SK-N-SH treated with all-trans-retinoic acid at 6 μM for 48 hours (cell line): Measurements from ENCODE around the gene MED15.

Experiments
- PATZ1 ChIP-seq: fragments of 250-450 bp; sonication (Bioruptor Pico); IDR thresholded peaks from 2 replicates; pipeline ENCODE4 v1.8.0; 2020; ENCODE audit warnings: mild to moderate bottlenecking, moderate library complexity, borderline replicate concordance
- SNAI2 ChIP-seq: fragments of 250-450 bp; sonication (Bioruptor Pico); IDR thresholded peaks from 2 replicates; pipeline ENCODE4 v1.5.0; 2020; ENCODE audit warnings: mild to moderate bottlenecking, moderate library complexity
- ZFP3 ChIP-seq: fragments of 250-450 bp; sonication (Bioruptor Pico); IDR thresholded peaks from 2 replicates; pipeline ENCODE4 v1.5.0; 2020; ENCODE audit warnings: mild to moderate bottlenecking, moderate library complexity
- ZNF70 ChIP-seq: fragments of 450-650 bp; formaldehyde crosslinking; IDR thresholded peaks from 2 replicates; pipeline ENCODE4 v1.5.0; 2020; ENCODE audit warnings: mild to moderate bottlenecking, moderate library complexity

DNA sequence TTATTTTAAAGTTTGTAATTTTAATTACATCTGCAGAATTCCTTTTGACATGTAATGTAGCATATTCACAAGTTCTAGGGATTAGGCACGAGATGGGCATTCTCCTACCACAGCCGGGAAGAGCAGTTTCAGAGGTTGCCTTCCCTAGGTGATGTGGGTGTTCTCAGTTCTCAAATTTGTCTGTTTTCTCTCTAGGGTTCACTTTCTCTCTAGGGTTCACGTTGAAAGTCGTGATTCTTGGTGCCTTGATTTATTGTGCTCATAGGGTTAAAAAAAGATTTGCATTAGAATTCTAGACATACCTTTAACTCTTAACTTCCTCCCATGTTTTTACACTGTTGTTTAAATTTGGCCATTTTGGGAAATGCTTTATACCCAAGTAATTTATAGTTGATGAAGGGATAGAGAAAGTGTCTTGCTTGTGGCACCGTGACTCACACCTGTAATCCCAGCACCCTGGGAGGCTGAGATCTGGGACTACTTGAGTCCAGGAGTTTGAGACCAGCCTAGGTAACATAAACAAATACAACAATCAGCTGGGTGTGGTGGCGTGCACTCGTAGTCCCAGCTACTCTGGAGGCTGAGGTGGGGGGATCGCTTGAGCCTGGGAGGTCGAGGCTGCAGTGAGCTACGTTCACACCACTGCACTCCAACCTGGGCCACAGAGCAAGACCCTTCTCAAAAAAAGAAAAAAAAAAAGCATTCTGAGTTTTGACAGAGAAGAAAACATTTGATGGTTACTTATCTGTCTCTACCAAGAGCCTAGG lies 3.6 kb downstream of the MED15 start:
- TF ChIP-seq SNAI2 (CRISPR knock-in tag) (no peak), ZNF70 (CRISPR knock-in tag) (no peak), PATZ1 (CRISPR knock-in tag) (no peak), ZFP3 (CRISPR knock-in tag) (no peak)
